ENCODE measurements around the gene INPP1. TPM values are rescaled to one million over a fixed set of nuclear protein-coding genes. Genes with fewer than 3 reads are reported as not detected.

INPP1 gene
- total and polyA plus RNA-seq, 2 experiments from 2014 or later = 13.0 to 16.1 TPM

DNA sequence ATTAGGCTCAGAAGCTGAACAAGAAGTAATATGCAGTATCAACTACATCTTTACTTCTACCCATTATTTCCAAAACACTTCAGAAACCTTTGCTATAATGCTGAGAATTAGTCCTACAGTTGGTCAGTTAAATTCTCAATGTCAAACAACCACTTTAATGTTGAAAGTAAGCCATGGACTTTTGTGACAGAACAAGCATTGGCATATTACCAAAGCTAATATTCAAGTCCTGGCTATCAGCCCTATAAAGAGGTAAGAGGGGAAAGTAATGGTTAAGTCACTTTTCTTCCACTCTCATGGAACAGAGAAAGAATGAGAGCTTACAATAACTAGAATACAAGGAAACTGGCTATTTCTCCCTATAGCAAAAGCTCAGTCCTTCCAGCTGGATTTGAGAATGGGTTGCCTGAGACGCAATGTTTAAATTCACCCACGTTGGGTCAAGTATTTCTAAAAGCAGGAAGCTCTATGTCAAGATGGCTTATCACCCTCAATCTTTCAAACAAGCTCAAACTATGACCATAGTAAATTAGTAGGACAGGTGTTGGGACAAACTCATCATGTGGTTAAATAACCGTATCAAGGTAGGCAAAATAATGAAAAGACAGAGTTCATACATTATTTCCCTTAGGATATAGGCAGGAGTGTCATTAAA is 33.3 kb downstream of the INPP1 start:
- Histone ChIP-seq H3K79me2 (no peaks in the 10 kb centered on the region), H3K27ac (no peak overlapping the region), H3K9me2 (replicated peaks; ENCODE audit: insufficient read depth) (no peaks in the 10 kb centered on the region), H2AFZ (no peak overlapping the region), H3K4me3 (no peak overlapping the region), H4K20me1 (ENCODE audit: insufficient read depth, poor library complexity, severe bottlenecking) (no peaks in the 10 kb centered on the region), H3K27me3 (no peaks in the 10 kb centered on the region), H3K36me3 (replicated peaks; ENCODE audit: insufficient read depth, low read depth) (no peaks in the 10 kb centered on the region), H3K4me1 (ENCODE audit: insufficient read depth) (no peaks in the 10 kb centered on the region), H3K4me2 (no peak overlapping the region), H3K9me3 (ENCODE audit: low read depth) (no peaks in the 10 kb centered on the region)
- TF ChIP-seq EZH2phosphoT487 (IDR thresholded peaks at IDR 0.05; ENCODE audit: low read depth, severe bottlenecking, unreplicated experiment) (no peak), EZH2 (IDR thresholded peaks at IDR 0.05; ENCODE audit: borderline replicate concordance) (no peak)
- TF ChIP-seq, protein P1, sequence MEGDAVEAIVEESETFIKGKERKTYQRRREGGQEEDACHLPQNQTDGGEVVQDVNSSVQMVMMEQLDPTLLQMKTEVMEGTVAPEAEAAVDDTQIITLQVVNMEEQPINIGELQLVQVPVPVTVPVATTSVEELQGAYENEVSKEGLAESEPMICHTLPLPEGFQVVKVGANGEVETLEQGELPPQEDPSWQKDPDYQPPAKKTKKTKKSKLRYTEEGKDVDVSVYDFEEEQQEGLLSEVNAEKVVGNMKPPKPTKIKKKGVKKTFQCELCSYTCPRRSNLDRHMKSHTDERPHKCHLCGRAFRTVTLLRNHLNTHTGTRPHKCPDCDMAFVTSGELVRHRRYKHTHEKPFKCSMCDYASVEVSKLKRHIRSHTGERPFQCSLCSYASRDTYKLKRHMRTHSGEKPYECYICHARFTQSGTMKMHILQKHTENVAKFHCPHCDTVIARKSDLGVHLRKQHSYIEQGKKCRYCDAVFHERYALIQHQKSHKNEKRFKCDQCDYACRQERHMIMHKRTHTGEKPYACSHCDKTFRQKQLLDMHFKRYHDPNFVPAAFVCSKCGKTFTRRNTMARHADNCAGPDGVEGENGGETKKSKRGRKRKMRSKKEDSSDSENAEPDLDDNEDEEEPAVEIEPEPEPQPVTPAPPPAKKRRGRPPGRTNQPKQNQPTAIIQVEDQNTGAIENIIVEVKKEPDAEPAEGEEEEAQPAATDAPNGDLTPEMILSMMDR (IDR thresholded peaks at IDR 0.05; ENCODE audit: poor library complexity) = no peak
- DNase-seq (ENCODE audit: low spot score) = no peak
- WGBS (ENCODE audit: low lambda C conversion rate, missing lambda C conversion rate) = 73% methylated on average over 3 of the region's 3 CpGs

DNA sequence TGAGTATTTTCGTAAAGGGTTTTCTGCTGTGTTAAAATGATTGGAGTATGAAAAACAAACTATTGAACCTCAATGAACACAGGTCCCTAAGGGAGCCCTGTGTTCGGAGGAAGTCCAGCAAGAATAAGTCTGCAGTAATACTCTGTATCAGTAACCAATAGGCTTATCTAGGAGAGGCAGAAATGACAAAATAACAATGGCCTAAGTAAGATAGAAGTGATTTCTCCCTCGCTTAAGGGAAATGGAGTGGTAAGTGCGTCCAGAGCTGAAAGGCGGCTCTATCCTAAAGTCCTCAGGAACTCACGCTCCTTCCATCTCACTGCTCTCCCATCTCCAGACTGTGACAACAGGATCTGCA is 35.5 kb downstream of the INPP1 start:
- Histone ChIP-seq H3K9me2 (replicated peaks; ENCODE audit: insufficient read depth) (no peaks in the 10 kb centered on the region), H3K4me1 (ENCODE audit: insufficient read depth) (no peaks in the 10 kb centered on the region), H3K36me3 (replicated peaks; ENCODE audit: insufficient read depth, low read depth) (no peaks in the 10 kb centered on the region), H4K20me1 (ENCODE audit: insufficient read depth, poor library complexity, severe bottlenecking) (no peaks in the 10 kb centered on the region), H3K9me3 (ENCODE audit: low read depth) (no peaks in the 10 kb centered on the region), H3K4me3 (no peak overlapping the region), H3K4me2 (no peak overlapping the region), H2AFZ (no peak overlapping the region), H3K27ac (no peak overlapping the region), H3K27me3 (no peaks in the 10 kb centered on the region), H3K79me2 (no peaks in the 10 kb centered on the region)
- WGBS (ENCODE audit: low lambda C conversion rate, missing lambda C conversion rate) = 91% methylated on average over 6 of the region's 6 CpGs
- DNase-seq (ENCODE audit: low spot score) = no peak
- TF ChIP-seq EZH2phosphoT487 (IDR thresholded peaks at IDR 0.05; ENCODE audit: low read depth, severe bottlenecking, unreplicated experiment) (no peak), EZH2 (IDR thresholded peaks at IDR 0.05; ENCODE audit: borderline replicate concordance) (no peak)
- TF ChIP-seq, protein P1 (IDR thresholded peaks at IDR 0.05; ENCODE audit: poor library complexity) = no peak

DNA sequence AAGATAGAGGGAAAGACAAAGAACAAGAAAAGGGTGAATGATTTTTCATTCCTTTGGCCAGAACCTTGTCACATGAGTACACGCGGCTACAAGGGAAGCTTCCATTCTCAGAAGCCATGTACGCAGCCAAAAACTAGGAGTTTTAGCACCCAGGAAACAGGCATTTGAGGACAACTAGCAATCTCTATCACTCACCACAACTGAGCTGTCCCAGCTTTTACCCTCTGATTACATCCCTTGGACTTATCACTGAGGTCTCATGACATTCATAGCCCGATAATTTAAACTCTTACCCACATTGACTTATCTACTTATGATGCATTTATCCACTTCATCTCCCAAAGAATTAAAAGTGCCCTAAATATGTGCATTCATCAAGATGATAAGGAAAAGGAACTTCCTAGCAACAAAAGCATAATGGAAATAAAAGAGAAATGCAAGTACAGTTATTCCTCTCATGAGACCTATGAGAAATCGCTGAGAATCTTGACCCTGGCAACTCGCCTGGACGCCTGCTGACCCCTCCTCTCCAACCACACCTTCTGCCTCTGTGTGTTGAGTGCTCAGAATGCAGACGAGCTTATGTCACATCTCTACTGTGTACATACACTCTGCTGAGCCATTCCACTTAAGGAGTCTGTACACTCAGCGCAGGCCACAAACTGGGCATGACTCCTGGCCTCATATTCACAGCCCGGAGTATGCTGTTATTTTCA is 36.0 kb downstream of the INPP1 start:
- 71% methylated on average over 10 of the region's 10 CpGs for WGBS (ENCODE audit: low lambda C conversion rate, missing lambda C conversion rate)
- no peaks in the 10 kb centered on the region for H3K9me2 ChIP-seq (replicated peaks; ENCODE audit: insufficient read depth)
- no peak overlapping the region for H3K27ac ChIP-seq
- no peaks in the 10 kb centered on the region for H4K20me1 ChIP-seq (ENCODE audit: insufficient read depth, poor library complexity, severe bottlenecking)
- H3K36me3 ChIP-seq (replicated peaks; ENCODE audit: insufficient read depth, low read depth) = no peaks in the 10 kb centered on the region
- TF ChIP-seq EZH2 (IDR thresholded peaks at IDR 0.05; ENCODE audit: borderline replicate concordance) (no peak), EZH2phosphoT487 (IDR thresholded peaks at IDR 0.05; ENCODE audit: low read depth, severe bottlenecking, unreplicated experiment) (no peak)
- TF ChIP-seq, protein P1 (IDR thresholded peaks at IDR 0.05; ENCODE audit: poor library complexity) = no peak
- H3K4me3 ChIP-seq = no peak overlapping the region
- DNase-seq (ENCODE audit: low spot score) = peak; percentile 20
- H3K4me1 ChIP-seq (ENCODE audit: insufficient read depth) = no peaks in the 10 kb centered on the region
- H3K27me3 ChIP-seq = no peaks in the 10 kb centered on the region
- H3K9me3 ChIP-seq (ENCODE audit: low read depth) = no peaks in the 10 kb centered on the region
- no peak overlapping the region for H2AFZ ChIP-seq
- no peaks in the 10 kb centered on the region for H3K79me2 ChIP-seq
- H3K4me2 ChIP-seq = no peak overlapping the region
